SU-DHL-6 (cell line): Measurements from ENCODE around the gene CNOT6L.

Experiments used
- CTCF ChIP-seq: fragments of 200-600 bp; sonication (generic); IDR thresholded peaks from one replicate; pipeline ENCODE4 v1.5.1; 2017; ENCODE audit warnings: antibody characterized with exemption, mild to moderate bottlenecking, low read length, moderate library complexity; ENCODE audit not compliant: insufficient read depth, poor library complexity, severe bottlenecking
- EZH2phosphoT487 ChIP-seq: fragments of 200-600 bp; sonication (generic), shearing (Covaris generic); conservative IDR thresholded peaks from 2 replicates; pipeline ENCODE4 v1.6.1; 2018; ENCODE audit warnings: mild to moderate bottlenecking, antibody characterized with exemption, low read length, moderate library complexity, mixed read lengths

DNA sequence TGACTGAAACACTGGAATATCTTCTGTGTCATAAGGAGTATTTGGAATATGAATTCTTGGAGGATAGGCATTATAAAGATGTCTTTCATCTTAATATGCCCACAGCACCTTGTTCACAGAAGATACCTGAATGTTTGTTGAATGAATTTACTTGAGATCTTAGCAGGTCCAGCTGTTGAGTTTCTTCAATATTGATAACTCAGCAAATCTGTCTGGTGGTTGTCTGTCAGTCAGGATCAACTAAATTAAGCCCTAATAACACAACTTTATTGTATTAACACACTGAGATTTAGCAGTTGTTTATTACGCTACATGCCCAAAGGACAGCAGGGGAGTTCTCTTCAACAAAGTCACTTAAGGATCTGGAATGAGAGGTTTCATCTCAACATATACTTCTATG lies 106.5 kb downstream of the CNOT6L start:
- no peak for TF ChIP-seq CTCF
- TF ChIP-seq EZH2phosphoT487: no peak
